Activated CD8-positive, alpha-beta memory T cell treated with anti-CD3 and anti-CD28 coated beads for 48 hours (primary cell): ENCODE measurements around the gene PRMT3.
"Not testable (repeated sequence)": the region's sequence is repeated elsewhere in the genome, so short reads cannot be mapped to it uniquely, and the experiment has no call there.

Experiments
- DNase-seq, 3 experiments: peaks; one replicate each; pipeline ENCODE4 v3.0.0-alpha.2; 2020; ENCODE audit warnings: low read depth in 2 of 3, low spot score in 2 of 3

The PRMT3 gene

GRCh38 chr11:20457001-20457799 lies 69.7 kb downstream of the PRMT3 start:
- no peak for DNase-seq

GRCh38 chr11:20457934-20458680 lies 70.6 kb downstream of the PRMT3 start:
- DNase-seq, result no peak

GRCh38 chr11:20458905-20459632 lies 71.6 kb downstream of the PRMT3 start:
- DNase-seq, result no peak

- no peak for DNase-seq
Measured at GRCh38 chr11:20459865-20460264, 72.3 kb downstream of the PRMT3 start.

- no peak for DNase-seq
Measured at GRCh38 chr11:20464518-20464917, 77.0 kb downstream of the PRMT3 start.

GRCh38 chr11:20467487-20468185 lies 80.1 kb downstream of the PRMT3 start:
- no peak for DNase-seq

GRCh38 chr11:20470348-20470747 lies 82.8 kb downstream of the PRMT3 start:
- no peak for DNase-seq

GRCh38 chr11:20471929-20472328 lies 84.4 kb downstream of the PRMT3 start:
- not testable (repeated sequence) for DNase-seq

GRCh38 chr11:20474176-20474881 lies 86.8 kb downstream of the PRMT3 start:
- no peak for DNase-seq

GRCh38 chr11:20474882-20475517 lies 87.5 kb downstream of the PRMT3 start:
- no peak for DNase-seq

- no peak for DNase-seq
Measured at GRCh38 chr11:20477418-20478090, 90.0 kb downstream of the PRMT3 start.

GRCh38 chr11:20479513-20479912 lies 92.0 kb downstream of the PRMT3 start:
- no peak for DNase-seq

- no peak for DNase-seq
Measured at GRCh38 chr11:20483931-20484330, 96.4 kb downstream of the PRMT3 start.

GRCh38 chr11:20484416-20484815 lies 96.9 kb downstream of the PRMT3 start:
- not testable (repeated sequence) for DNase-seq

GRCh38 chr11:20488352-20488751 lies 100.8 kb downstream of the PRMT3 start:
- no peak for DNase-seq

- DNase-seq, result no peak
Measured at GRCh38 chr11:20489948-20490347, 102.4 kb downstream of the PRMT3 start.

- DNase-seq, result no peak
Measured at GRCh38 chr11:20493340-20493739, 105.8 kb downstream of the PRMT3 start.

- DNase-seq, result no peak
Measured at GRCh38 chr11:20497124-20497792, 109.7 kb downstream of the PRMT3 start.

GRCh38 chr11:20501252-20501651 lies 113.7 kb downstream of the PRMT3 start:
- no peak for DNase-seq
